GM12864 (cell line): ENCODE results near the gene CSTPP1.

Experiments
- DNase-seq: peaks from one replicate; pipeline ENCODE4 v3.0.0-alpha.2; 2011; ENCODE audit warnings: low read depth
- H3K4me3 ChIP-seq: 2 replicates; pipeline ENCODE4 v1.5.1; 2011; ENCODE audit warnings: mild to moderate bottlenecking, low read depth, low read length, control low read depth
- TF ChIP-seq, protein P1 (sequence below): IDR thresholded peaks from 2 replicates; pipeline ENCODE4 v1.5.1; 2011; ENCODE audit warnings: low read depth, mild to moderate bottlenecking, moderate library complexity, low read length, control low read depth, inconsistent platforms; ENCODE audit errors: missing control alignments

The CSTPP1 gene

DNA sequence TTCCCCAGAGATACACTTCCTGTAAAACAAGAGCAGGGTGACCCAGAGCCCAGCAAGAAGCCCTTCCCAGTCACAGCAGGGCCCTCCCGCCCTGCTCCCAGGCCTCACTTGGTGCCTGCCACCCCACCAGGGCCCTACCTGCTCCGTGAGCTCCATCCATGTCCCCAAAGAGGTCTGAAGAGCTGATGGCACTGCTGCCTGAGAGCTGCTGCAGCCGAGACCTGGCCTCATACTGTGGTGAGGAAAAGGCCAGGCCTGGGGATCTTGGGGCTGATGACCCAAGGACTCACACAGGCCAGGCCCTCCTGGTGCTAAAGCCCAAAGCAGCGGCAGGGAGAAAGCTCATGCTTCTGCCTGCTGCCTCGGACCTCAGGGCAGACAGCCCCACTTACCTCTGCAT lies 229.8 kb downstream of the CSTPP1 start:
- TF ChIP-seq, protein P1, sequence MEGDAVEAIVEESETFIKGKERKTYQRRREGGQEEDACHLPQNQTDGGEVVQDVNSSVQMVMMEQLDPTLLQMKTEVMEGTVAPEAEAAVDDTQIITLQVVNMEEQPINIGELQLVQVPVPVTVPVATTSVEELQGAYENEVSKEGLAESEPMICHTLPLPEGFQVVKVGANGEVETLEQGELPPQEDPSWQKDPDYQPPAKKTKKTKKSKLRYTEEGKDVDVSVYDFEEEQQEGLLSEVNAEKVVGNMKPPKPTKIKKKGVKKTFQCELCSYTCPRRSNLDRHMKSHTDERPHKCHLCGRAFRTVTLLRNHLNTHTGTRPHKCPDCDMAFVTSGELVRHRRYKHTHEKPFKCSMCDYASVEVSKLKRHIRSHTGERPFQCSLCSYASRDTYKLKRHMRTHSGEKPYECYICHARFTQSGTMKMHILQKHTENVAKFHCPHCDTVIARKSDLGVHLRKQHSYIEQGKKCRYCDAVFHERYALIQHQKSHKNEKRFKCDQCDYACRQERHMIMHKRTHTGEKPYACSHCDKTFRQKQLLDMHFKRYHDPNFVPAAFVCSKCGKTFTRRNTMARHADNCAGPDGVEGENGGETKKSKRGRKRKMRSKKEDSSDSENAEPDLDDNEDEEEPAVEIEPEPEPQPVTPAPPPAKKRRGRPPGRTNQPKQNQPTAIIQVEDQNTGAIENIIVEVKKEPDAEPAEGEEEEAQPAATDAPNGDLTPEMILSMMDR = no peak
- H3K4me3 ChIP-seq = no peak overlapping the region
- no peak for DNase-seq

DNA sequence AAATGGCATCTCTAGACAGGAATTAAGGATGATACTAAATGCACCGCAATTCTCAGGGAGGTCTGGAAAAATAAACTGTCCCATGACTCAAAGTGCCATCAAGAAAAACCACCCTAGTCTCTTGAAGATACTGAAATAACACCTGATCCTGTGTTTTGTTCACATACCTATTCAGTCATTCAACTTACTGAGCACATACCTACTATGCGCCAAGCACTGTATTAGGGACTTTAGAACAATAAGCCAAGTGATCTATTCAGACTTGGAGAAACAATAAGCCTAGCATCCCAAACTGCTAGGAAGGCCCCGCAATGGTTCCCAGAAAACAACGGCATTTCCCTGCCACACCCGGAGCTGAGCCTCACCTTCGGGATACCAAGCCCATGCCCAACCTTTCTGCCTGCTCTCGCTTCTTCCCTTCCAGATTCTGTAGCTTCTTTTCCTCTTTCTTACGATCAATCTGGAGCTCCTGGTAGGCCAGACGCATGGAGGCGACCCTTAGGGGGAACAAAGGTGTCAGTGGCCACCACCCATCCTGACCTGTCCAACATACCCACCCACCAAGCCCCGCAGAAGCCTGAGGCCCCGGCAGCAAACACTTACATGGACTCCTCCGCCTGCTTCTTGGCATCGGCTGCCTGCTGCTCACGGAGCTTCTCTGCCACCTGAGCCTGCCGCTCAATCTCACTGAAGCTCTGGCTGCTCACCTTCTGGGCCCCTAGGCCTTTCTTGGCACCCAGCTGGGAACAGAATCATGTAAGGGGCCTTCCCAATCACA lies 234.7 kb downstream of the CSTPP1 start:
- no peak overlapping the region for H3K4me3 ChIP-seq
- TF ChIP-seq, protein P1 = no peak
- DNase-seq = no peak

DNA sequence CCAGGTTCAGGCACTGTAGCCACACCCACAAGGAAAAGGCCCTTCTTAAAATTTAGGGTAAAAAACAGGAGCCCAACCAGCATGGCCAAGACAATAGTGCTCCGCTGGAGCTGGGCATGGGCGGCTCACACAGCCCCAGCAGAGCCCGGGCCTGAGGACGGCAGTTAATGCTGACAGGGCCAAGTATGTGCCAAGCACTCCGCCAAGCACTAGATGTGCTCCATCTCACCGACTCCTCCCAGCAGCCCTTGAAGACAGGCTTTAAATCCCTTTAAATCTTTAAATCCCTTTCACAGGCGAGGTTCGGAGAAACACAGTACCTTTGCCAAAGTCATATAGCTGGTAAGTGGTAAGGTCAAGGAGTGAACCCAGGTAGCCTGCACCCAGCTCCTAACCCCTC lies 235.3 kb downstream of the CSTPP1 start:
- H3K4me3 ChIP-seq = no peak overlapping the region
- no peak for DNase-seq
- TF ChIP-seq, protein P1 = no peak

DNA sequence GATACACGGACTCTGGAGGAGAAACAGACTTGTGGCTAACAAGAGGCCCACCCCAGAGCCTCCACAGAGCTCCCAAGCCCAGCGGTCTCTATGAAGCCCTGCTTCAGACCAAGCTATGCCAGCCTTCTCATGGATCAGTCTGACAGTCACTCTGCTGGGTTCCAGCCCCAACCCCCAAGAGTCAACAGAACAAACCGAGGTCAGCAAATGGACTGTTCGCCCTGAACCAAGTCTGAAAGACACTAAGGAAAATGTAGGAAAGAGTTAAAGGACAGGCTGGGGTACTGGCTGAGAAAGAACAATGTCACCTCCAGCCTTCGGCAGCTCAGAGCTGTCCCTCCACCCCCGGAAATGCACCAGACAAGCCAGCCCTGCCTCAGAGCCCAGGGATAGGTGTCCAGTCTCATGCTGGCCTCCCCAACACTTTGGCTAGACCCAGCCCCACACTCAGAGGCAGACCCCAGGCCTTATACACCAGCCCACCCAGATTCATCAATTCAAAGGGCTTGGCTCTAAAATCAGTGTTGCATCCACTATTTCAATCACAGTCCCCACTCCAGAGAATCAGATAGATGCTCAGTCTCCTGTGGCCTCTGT lies 236.3 kb downstream of the CSTPP1 start:
- no peak for DNase-seq
- TF ChIP-seq, protein P1 = no peak
- H3K4me3 ChIP-seq = no peak overlapping the region

DNA sequence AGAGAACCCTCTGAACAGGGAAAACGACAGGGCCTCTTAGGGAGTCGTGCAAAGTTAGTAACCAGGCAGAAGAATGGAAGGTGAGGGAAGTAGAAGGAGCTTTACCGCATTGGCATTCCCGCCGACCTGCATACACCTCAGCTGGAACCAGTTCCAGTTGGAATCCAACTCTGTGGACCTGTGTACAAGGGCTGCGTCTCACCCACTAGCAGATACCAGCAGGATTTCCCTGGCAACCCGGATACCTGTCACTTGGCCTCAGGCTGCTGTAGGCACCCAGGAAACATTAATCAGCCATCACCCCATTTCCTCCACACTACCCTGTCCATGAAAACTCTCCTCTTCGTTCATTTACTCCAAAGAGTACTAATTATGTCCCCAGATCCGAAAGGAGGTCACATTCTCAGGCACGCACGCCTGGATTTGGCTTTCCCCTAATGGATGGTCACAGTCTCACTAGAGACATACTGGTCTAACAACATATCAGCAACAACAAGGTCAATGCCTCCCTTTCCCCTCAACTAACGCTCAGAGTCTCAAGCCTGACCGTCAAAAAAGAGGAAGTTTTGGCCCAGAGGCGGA lies 239.3 kb downstream of the CSTPP1 start:
- TF ChIP-seq, protein P1 = no peak
- DNase-seq = no peak
- H3K4me3 ChIP-seq = peak overlapping the region; percentile 94

DNA sequence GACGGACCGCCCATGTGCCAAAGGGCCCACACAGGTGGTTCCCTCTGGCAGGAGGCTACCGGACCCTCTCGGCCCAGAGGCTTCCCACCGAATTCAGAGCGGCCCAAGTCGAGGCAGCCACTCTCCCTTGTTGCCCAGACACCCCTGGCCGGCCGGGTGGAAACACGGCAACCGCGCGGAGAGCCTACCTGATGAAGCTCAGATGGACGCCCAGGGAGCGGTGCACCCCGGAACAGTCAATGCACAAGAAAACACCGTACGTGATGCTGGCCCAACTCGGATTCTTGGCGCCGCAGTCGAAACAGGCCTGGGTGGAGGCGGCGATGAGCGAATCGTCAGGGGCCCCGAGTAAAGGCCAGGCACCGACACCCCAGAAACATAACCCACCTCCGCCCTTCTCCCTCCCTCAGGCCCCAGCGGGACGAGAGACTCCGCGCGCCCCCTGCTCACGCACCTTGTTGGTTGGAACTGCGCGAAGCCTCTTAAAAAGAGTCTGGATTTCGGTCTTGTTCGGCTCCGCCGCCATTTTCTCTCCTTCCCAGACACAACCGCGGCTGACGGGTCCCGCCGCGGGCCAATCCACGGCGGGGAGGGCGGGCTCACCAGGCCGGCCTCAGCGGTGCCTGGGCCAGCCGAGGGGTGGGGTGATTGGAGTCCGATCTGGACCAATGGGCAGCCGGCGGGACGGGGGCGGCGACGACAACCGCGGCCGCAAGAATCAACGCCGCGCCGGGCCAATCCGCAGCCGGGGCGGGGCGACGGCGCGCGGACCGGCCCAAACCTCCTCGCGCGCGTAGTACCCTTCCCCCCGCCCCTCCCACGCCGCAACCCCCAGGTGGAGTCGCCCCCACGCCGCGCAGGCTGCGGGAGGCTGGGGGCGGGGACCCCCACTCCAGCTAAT lies 240.0 kb downstream of the CSTPP1 start, which contains the start of gene ARFGAP2:
TSS of gene ARFGAP2 (minus strand) at position 552 of the 901 bp plus-strand sequence. CDS start at position 526, 26 bp downstream.
- peak within 1 kb of the TSS; percentile 94 for H3K4me3 ChIP-seq
- peak; percentile 77 for DNase-seq

More for the DNA sequence above, 240.0 kb downstream of the CSTPP1 start, which contains the start of gene ARFGAP2:
- TF ChIP-seq, protein P1 = no peak
